IPS-NIHi11 (cell line): ENCODE data around the gene C5orf22.
"Not testable (repeated sequence)": the region's sequence is repeated elsewhere in the genome, so short reads cannot be mapped to it uniquely, and the experiment has no call there.

Experiments
- DNase-seq: peaks from one replicate; pipeline ENCODE4 v3.0.0; 2012; ENCODE audit warnings: mixed read lengths, low spot score

The C5orf22 gene

GRCh38 chr5:31531888-31532547, at the start of gene C5orf22, which contains the start of gene DROSHA:
Gene C5orf22 (plus strand): TSS chr5:31532301. CDS start chr5:31532393, 92 bp downstream.
Gene DROSHA (minus strand): TSS chr5:31532093. CDS start chr5:31529059, 3,034 bp downstream.
- DNase-seq = peak; percentile 97

GRCh38 chr5:31485376-31486207, 46.5 kb upstream of the C5orf22 start:
- no peak for DNase-seq

DNA sequence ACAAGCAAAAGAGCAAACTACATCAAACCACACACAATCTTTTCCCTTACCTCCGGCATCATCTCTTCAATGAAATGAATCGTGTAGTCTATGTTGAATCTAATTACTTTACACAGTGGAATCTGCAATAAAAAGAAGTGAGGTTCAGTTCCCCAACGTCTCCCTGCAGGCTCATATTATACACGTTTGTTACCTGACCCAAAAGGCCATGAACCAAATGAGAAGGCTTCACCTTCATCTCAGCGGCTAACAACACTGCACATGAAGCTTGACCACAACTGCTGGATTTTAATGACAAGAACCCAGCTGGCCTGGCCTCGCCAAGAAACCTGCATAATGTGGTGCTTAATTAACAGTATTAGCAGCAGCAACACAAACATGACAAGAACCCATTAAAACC, 45.7 kb upstream of the C5orf22 start:
- no peak for DNase-seq

DNA sequence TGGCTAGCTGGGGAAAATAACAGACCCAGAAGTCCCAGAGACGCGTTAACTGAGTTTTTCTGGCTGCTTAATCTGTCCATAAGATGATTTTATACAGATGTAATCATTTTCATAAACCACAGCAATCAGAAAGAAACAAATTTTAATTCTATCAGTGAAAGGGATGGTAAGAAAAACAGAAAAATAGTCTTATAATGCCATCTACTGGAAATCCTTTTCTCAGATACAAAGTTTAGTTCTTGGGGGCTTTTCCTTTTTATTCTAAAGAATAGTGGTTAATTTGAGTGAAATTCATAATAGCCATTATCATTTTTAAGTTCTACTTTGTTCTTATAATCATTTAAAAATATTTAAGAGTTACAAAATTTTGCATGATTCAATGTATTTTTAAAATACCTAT, 44.6 kb upstream of the C5orf22 start:
- no peak for DNase-seq

DNA sequence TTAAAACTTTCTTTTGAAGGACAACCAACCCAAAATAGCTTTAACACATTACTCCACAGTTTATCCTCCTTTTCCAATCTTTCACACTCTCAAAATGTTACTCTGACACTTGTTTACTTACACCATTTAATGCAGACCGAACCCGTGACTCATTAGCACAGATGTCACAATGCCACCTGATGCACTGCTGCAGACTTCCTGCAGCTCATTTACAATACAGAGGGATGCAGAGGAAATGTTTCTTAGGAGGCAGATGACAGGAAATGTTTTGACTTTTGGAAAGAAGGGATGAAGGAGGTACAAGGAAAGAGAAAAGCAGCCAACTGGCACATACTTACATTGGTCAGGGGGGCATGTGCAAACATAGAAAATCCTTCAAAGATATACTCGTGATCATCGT, 39.2 kb upstream of the C5orf22 start:
- DNase-seq = peak; percentile 42

GRCh38 chr5:31495336-31495735, 36.8 kb upstream of the C5orf22 start:
- no peak for DNase-seq

GRCh38 chr5:31496301-31496700, 35.8 kb upstream of the C5orf22 start:
- no peak for DNase-seq

GRCh38 chr5:31496891-31497290, 35.2 kb upstream of the C5orf22 start:
- no peak for DNase-seq

DNA sequence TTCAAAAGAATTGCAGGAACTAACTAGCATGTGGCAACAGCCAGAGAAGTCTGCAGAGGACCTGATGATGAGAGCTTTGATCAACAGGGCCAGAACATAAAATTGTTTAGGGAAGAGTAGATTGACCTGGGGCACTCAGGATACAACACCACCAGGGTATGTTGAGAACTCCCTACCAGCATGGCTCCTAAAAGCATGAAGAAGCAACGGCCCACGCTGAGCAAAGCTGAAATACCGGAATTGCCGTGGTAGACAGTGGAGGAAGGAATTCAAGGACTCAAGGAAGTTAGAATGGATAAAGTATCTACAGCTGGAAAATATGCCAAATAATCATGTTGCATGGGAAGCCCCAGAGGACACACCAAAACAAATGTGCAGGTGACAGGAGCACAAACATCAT, 31.8 kb upstream of the C5orf22 start:
- no peak for DNase-seq

- DNase-seq = no peak
Observed at GRCh38 chr5:31502506-31502905, 29.6 kb upstream of the C5orf22 start.

DNA sequence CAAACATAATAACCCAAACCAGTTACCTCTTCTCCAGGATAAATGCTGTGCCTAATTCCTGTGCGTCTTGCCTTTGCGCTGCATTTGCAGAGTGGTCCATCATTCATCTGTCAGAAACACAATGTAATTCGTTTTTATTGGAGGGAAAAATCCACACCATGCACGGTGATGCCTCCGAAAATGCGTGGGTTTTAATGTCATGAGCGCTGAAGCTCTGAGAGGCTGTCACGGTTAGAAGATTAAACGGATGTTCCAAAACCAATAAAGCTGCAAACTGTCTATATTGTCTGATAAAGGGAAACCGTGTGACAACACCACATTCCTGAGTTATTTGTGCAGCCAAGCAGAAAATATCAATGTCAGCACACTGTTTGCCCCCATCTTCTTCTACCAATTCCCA, 27.6 kb upstream of the C5orf22 start:
- no peak for DNase-seq

DNA sequence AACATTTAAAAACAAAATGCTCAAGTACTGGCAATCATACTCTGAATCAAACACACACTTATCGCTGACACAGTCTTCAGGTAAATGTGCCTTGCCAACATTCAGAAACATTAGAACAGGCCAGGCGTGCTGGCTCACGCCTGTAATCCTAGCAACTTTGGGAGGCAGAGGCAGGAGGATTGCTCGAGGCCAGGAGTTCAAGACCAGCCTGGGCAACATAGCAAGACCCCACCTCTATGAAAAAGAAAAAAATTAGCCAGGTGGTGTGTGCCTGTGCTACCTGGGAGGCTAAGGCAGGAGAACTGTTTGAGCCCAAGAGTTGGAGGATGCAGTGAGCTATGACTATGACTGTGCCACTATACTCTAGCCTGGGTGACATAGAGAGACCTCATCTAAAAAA, 20.8 kb upstream of the C5orf22 start:
- DNase-seq = no peak

DNA sequence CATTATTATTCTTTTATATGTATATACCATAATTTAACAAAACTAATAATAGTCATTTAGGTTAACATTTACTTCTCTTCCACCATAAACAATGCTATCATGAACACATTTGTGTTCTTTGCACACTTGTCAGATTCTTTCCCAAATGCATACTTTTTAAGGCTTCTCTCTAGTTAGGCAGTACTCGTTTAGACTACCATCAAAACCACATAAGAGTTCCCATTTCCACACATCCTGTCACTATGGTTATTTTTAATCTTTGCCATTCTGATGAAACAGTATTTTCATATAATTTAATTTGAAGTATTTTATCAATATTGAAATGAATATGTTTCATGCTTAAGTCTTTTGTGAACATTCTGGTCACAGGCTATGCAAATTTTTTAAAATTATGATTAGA, 15.3 kb upstream of the C5orf22 start:
- DNase-seq = no peak

DNA sequence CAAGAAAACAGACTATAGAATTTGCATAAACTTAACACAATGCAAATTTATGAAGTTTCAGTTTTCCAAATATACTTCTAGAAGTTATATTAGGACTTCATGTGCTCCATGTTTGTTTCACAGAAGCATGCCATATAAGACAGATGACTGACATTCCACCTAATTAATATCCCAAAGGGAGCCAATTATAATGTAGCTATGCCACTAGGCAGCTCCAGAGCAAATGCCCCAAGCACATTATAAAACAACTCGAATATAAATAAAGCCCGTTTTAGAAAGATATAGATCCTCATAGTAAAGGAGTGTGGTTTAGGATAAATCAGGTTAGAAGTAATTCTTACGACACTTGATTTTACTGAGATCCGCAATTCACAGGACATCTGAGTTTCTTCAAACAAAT, 9.1 kb upstream of the C5orf22 start:
- no peak for DNase-seq

GRCh38 chr5:31530541-31531265, 1.4 kb upstream of the C5orf22 start:
- no peak for DNase-seq

GRCh38 chr5:31531543-31531887, 586 bp upstream of the C5orf22 start:
- no peak for DNase-seq

DNA sequence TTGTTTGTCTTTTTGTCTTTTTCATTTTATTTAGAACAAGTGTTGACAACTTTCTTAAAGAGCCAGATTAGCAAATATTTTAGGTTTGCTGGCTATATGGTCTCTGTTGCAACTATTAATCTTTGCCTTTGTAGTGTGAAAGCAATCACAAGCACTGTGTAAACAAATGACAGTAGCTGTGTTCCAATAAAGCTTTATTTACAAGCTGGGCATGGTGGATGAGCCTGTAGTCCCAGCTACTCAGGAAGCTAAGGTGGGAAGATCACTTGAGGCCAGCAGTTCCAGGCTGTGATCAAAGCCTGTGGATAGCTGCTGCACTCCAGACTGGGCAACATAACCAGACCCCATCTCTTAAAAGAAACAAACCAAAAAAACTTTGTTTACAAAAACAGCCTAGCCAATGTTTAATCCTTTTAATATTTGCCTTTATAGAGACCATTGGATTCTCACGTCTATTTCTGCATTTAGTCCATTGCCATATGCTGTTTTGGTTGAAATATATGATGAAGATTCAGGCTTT, 2.5 kb downstream of the C5orf22 start:
- DNase-seq = no peak

- DNase-seq = no peak
Observed at GRCh38 chr5:31536873-31537272, 4.8 kb downstream of the C5orf22 start.

GRCh38 chr5:31537349-31537748, 5.2 kb downstream of the C5orf22 start:
- DNase-seq = no peak

GRCh38 chr5:31537851-31538250, 5.8 kb downstream of the C5orf22 start:
- no peak for DNase-seq

DNA sequence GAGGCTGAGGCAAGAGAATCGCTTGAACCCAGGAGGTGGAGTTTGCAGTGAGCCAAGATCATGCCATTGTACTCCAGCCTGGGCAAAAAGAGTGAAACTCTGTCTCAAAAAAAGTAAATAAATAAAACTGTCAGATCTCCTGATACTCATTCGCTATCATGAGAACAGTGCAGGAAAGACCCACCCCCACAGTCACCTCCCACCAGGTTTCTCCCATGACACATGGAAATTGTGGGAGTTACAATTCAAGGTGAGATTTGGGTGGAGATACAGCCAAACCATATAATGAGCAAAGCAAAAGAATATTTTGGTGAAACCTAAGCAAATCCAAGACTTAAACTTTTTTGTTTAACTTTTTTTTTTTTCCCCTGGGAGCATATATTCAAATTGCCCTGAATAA, 17.0 kb downstream of the C5orf22 start:
- not testable (repeated sequence) for DNase-seq

- DNase-seq = no peak
Observed at GRCh38 chr5:31551878-31552277, 19.8 kb downstream of the C5orf22 start.

DNA sequence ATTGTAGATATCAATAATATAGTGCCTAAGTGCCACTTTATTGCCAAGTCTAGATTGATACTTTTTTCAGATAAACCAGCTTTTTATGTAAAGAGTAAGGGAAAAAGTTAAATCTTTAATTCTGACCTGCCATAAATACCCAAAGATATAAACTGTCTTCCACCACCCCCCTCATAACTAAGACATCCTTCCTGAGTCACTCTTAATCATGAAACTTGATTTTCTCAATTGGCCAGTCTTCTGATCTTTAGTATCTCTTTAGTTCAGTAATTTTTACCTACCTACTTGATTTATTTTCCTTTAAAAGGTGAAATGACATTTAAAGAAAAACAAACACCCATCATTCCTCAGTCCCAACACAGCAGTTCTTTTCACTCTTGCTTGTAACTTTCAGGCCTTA, 21.8 kb downstream of the C5orf22 start:
- no peak for DNase-seq
